ENCODE measurements around the gene KLHL11. TPM values are rescaled to one million over a fixed set of nuclear protein-coding genes. Genes with fewer than 3 reads are reported as not detected.

The KLHL11 gene
- total and polyA plus RNA-seq, 12 donors, result 1.4 to 4.9 (median 3.4) TPM

DNA sequence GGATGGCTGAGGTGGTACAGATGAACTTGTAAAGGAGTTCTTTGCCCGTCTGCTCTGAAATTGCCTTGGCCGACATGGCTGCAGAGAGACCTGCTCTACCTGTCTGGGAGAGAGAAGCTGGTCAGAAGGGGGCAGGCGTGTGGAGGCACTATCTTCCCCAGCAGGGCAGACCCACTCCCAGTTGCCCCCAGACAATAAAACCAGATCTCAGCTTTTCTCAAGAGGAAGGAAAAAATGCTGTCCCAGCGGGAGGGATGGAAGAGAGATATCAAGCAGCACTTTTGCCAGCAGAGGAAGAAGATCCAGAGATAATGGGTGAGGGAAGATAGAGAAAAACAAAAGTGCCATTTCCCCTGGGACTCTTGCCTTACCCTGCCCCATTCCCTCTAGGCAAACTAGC, 48.6 kb upstream of the KLHL11 start:
- H3K4me1 ChIP-seq, result peaks cover 6 to 42% (median 20%) of the 10 kb centered on the region in 9 donors
- TF ChIP-seq, protein P1, sequence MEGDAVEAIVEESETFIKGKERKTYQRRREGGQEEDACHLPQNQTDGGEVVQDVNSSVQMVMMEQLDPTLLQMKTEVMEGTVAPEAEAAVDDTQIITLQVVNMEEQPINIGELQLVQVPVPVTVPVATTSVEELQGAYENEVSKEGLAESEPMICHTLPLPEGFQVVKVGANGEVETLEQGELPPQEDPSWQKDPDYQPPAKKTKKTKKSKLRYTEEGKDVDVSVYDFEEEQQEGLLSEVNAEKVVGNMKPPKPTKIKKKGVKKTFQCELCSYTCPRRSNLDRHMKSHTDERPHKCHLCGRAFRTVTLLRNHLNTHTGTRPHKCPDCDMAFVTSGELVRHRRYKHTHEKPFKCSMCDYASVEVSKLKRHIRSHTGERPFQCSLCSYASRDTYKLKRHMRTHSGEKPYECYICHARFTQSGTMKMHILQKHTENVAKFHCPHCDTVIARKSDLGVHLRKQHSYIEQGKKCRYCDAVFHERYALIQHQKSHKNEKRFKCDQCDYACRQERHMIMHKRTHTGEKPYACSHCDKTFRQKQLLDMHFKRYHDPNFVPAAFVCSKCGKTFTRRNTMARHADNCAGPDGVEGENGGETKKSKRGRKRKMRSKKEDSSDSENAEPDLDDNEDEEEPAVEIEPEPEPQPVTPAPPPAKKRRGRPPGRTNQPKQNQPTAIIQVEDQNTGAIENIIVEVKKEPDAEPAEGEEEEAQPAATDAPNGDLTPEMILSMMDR (IDR thresholded peaks at IDR 0.05), result no peak
- DNase-seq, result no peak
- no peak overlapping the region for H3K4me3 ChIP-seq
- H3K9me3 ChIP-seq, result no peaks in the 10 kb centered on the region
- no peak for ATAC-seq
- H3K27ac ChIP-seq, result no peak overlapping the region
- peaks cover 3 to 53% (median 48%) of the 10 kb centered on the region in 9 donors for H3K36me3 ChIP-seq
- WGBS, 2 donors, result 91 to 93% methylated on average over 4 of the region's 4 CpGs
- H3K27me3 ChIP-seq, result no peaks in the 10 kb centered on the region
- intact Hi-C loops (cut with DNase I), result no loop called here

- H3K27ac ChIP-seq, result no peak overlapping the region
- ATAC-seq (no peak), DNase-seq (no peak)
- no peaks in the 10 kb centered on the region for H3K27me3 ChIP-seq
- no peaks in the 10 kb centered on the region for H3K9me3 ChIP-seq
- 83 to 88% methylated on average over 1 of the region's 1 CpG for WGBS, 2 donors
- no peak overlapping the region for H3K4me3 ChIP-seq
- H3K4me1 ChIP-seq, result peaks cover 6 to 40% (median 19%) of the 10 kb centered on the region in 9 donors
- TF ChIP-seq, protein P1 (IDR thresholded peaks at IDR 0.05), result no peak
- intact Hi-C loops (cut with DNase I), result no loop called here
- peaks cover 4 to 62% (median 57%) of the 10 kb centered on the region in 9 donors for H3K36me3 ChIP-seq
Observed at GRCh38 chr17:41912925-41913324, 47.7 kb upstream of the KLHL11 start.

DNA sequence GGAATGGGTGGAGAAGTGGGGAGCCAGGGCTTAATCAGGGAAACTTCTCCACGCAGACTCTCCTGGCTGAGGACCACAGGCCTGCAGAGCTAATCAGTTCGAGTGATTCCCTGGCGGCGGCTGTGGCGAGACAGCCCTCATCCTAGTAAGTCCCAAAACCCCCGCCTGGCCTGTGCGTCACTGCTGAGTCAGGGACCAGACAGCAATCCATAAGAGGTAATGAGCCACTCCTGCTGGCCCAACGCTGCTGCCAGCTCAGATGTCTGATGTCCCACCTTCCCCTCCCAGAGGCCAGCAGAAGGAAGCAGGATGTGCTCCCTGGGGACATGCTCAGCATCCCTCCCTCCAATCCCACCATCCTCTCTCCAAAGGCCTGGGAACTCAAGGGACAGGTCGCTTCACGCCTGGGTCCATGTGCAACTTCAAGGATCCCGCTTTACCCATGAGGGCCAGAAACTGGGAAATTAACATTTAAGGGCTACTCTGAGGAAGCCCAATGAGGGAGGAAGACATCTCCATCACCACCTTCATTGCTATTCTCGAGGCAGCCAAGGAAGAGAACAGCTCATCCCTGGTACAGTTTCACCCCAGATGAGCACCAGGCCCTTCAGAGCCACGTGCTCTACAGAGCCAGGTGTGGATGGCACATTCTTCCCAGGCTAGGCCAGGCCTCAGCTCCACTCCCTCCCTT, 45.6 kb upstream of the KLHL11 start:
- no peak for ATAC-seq
- 88 to 92% methylated on average over 13 of the region's 13 CpGs for WGBS, 2 donors
- intact Hi-C loops (cut with DNase I), result no loop called here

GRCh38 chr17:41909088-41909487, 43.9 kb upstream of the KLHL11 start:
- H3K27me3 ChIP-seq, result no peaks in the 10 kb centered on the region
- H3K27ac ChIP-seq, result no peak overlapping the region
- TF ChIP-seq, protein P1 (IDR thresholded peaks at IDR 0.05), result no peak
- intact Hi-C loops (cut with DNase I), result no loop called here
- no peak overlapping the region for H3K4me3 ChIP-seq
- H3K36me3 ChIP-seq, result peaks cover 4 to 99% (median 69%) of the 10 kb centered on the region in 9 donors
- WGBS, 2 donors, result 93 to 96% methylated on average over 13 of the region's 13 CpGs
- H3K9me3 ChIP-seq, result no peaks in the 10 kb centered on the region
- ATAC-seq (no peak), DNase-seq (no peak)
- peaks cover 0 to 7% (median 0%) of the 10 kb centered on the region in 9 donors for H3K4me1 ChIP-seq

More for the DNA sequence above, 45.6 kb upstream of the KLHL11 start:
- Histone ChIP-seq H3K27ac (no peak overlapping the region), H3K36me3 (peaks cover 4 to 82% (median 62%) of the 10 kb centered on the region in 9 donors), H3K4me3 (no peak overlapping the region), H3K27me3 (no peaks in the 10 kb centered on the region), H3K9me3 (no peaks in the 10 kb centered on the region), H3K4me1 (peaks cover 0 to 21% (median 5%) of the 10 kb centered on the region in 9 donors)
- no peak for DNase-seq
- TF ChIP-seq, protein P1 (IDR thresholded peaks at IDR 0.05), result no peak
